HCT116 (cell line): ENCODE results near the gene NPFFR1. TPM values are rescaled to one million over a fixed set of nuclear protein-coding genes. Genes with fewer than 3 reads are reported as not detected.

Experiments used
- ATAC-seq: fragments of 200-7000 bp; cut with Tn5 transposase; 2 replicates; pipeline ENCODE4 v1.9.1; 2020; ENCODE audit warnings: mild to moderate bottlenecking, moderate library complexity
- BruUV-seq: library from RNA; stranded (reverse); fragments of 400-500 nt; replicated peaks from 2 replicates; lab custom pipeline; 2021; lab: Mats Ljungman, UMichigan
- CTCF ChIA-PET: fragments of 300-600 bp; sonication (Branson Sonifier 250); formaldehyde crosslinking; loops from one replicate; lab custom pipeline; 2021; ENCODE audit warnings: antibody characterized with exemption; lab: Charles Lee
- POLR2A ChIA-PET: fragments of 300-600, 350-600 bp; sonication (Branson Sonifier 250); formaldehyde crosslinking; loops from one replicate; lab custom pipeline; 2021; ENCODE audit warnings: antibody characterized with exemption; lab: Charles Lee
- RAD21 ChIA-PET, 2 experiments: fragments of 300-600 bp; sonication (Branson Sonifier 250); formaldehyde crosslinking; loops; one replicate each; lab custom pipeline; 2023; ENCODE audit warnings: low total read pairs in 2 of 2; ENCODE audit not compliant: uncharacterized antibody in 2 of 2, unreplicated experiment in 2 of 2, low non-redundant PET in 1 of 2; lab: Charles Lee
- DNase-seq: peaks from one replicate; pipeline ENCODE4 v3.0.0-alpha.2; 2010; ENCODE audit warnings: low read depth, low spot score
- H2AFZ ChIP-seq: fragments of 200-600 bp; shearing (Covaris generic), sonication (generic); 2 replicates; pipeline ENCODE4 v1.6.1; 2017; ENCODE audit warnings: low read depth, mixed run types, mixed read lengths, antibody characterized with exemption, low read length; ENCODE audit not compliant: poor library complexity, severe bottlenecking
- H3K27ac ChIP-seq: 2 replicates; pipeline ENCODE4 v1.5.1; 2012; ENCODE audit warnings: low read depth, low read length
- H3K27me3 ChIP-seq: fragments of 200-600 bp; sonication (generic); 2 replicates; pipeline ENCODE4 v1.6.1; 2016; ENCODE audit warnings: mixed run types, low read length, mixed read lengths; ENCODE audit not compliant: insufficient read depth
- H3K36me3 ChIP-seq, 2 experiments: fragments of 200-500 bp in 1 of 2; fragments of 200-600 bp in 1 of 2; sonication (Bioruptor generic) in 1 of 2; sonication (generic) in 1 of 2; 2 replicates each; pipeline versions ENCODE4 v1.5.1 to v1.6.1; 2014 to 2016; ENCODE audit warnings: low read length in 2 of 2, inconsistent platforms in 1 of 2, mixed read lengths in 1 of 2, mixed run types in 1 of 2; ENCODE audit not compliant: insufficient read depth in 2 of 2, control insufficient read depth in 1 of 2
- H3K4me1 ChIP-seq, 2 experiments: fragments of 200-600 bp in 1 of 2; sonication (generic) in 1 of 2; 2 replicates each; pipeline versions ENCODE4 v1.5.1 to v1.6.1; 2012 to 2017; ENCODE audit warnings: low read length in 2 of 2, inconsistent platforms in 1 of 2, mild to moderate bottlenecking in 1 of 2, mixed read lengths in 1 of 2, mixed run types in 1 of 2, moderate library complexity in 1 of 2; ENCODE audit not compliant: insufficient read depth in 2 of 2, control insufficient read depth in 1 of 2
- H3K4me2 ChIP-seq: fragments of 200-600 bp; sonication (generic); 2 replicates; pipeline ENCODE4 v1.6.1; 2017; ENCODE audit warnings: mixed run types, low read length, mixed read lengths
- H3K4me3 ChIP-seq, 2 experiments: fragments of 200-600 bp in 1 of 2; sonication (generic) in 1 of 2; replicated peaks in 1 of 2; 2 replicates each; pipeline ENCODE4 v1.5.1; 2011 to 2016; ENCODE audit warnings: low read length in 2 of 2, control low read depth in 1 of 2, low read depth in 1 of 2, mild to moderate bottlenecking in 1 of 2, mixed read lengths in 1 of 2, mixed run types in 1 of 2
- H3K79me2 ChIP-seq: fragments of 200-600 bp; sonication (generic); 2 replicates; pipeline ENCODE4 v1.6.1; 2017; ENCODE audit warnings: mild to moderate bottlenecking, mixed run types, low read length, moderate library complexity, mixed read lengths; ENCODE audit not compliant: insufficient read depth
- H3K9ac ChIP-seq: fragments of 200-600 bp; sonication (generic); 2 replicates; pipeline ENCODE4 v1.6.1; 2016; ENCODE audit warnings: low read length, mixed read lengths
- H3K9me2 ChIP-seq: fragments of 200-600 bp; sonication (generic), shearing (Covaris generic); 2 replicates; pipeline ENCODE4 v1.6.1; 2017; ENCODE audit warnings: mixed run types, mild to moderate bottlenecking, moderate library complexity; ENCODE audit not compliant: insufficient read depth
- H3K9me3 ChIP-seq, 2 experiments: fragments of 200-500 bp in 1 of 2; fragments of 200-600 bp in 1 of 2; sonication (Bioruptor generic) in 1 of 2; sonication (generic) in 1 of 2; 2 replicates each; pipeline ENCODE4 v1.6.1; 2014 to 2017; ENCODE audit warnings: low read length in 2 of 2, mixed read lengths in 2 of 2, inconsistent platforms in 1 of 2, low read depth in 1 of 2, mild to moderate bottlenecking in 1 of 2, mixed run types in 1 of 2, moderate library complexity in 1 of 2; ENCODE audit not compliant: control insufficient read depth in 1 of 2, insufficient read depth in 1 of 2
- H4K20me1 ChIP-seq: fragments of 200-600 bp; sonication (generic), shearing (Covaris generic); 2 replicates; pipeline ENCODE4 v1.6.1; 2017; ENCODE audit warnings: mixed run types, mild to moderate bottlenecking, moderate library complexity; ENCODE audit not compliant: insufficient read depth
- CTCF ChIP-seq, 3 experiments: fragments of 200-600 bp in 1 of 3; sonication (generic) in 1 of 3; IDR thresholded peaks in 2 of 3; conservative IDR thresholded peaks in 1 of 3; 2 replicates each; pipeline ENCODE4 v1.5.1; 2012 to 2017; ENCODE audit warnings: low read depth in 2 of 3, low read length in 2 of 3, antibody characterized with exemption in 1 of 3, borderline replicate concordance in 1 of 3, control low read depth in 1 of 3, mild to moderate bottlenecking in 1 of 3, mixed read lengths in 1 of 3, mixed run types in 1 of 3, moderate library complexity in 1 of 3; ENCODE audit not compliant: insufficient read depth in 1 of 3
- EGR1 ChIP-seq: IDR thresholded peaks from 2 replicates; pipeline ENCODE4 v1.6.1; 2012; ENCODE audit warnings: low read depth
- ELF1 ChIP-seq: IDR thresholded peaks from 2 replicates; pipeline ENCODE4 v1.6.1; 2012; ENCODE audit warnings: low read depth, borderline replicate concordance
- EZH2 ChIP-seq: fragments of 200-600 bp; sonication (generic); IDR thresholded peaks from 2 replicates; pipeline ENCODE4 v1.6.1; 2017; ENCODE audit warnings: antibody characterized with exemption, mixed run types
- SP1 ChIP-seq: IDR thresholded peaks from 2 replicates; pipeline ENCODE4 v1.6.1; 2012; ENCODE audit warnings: low read depth
- YY1 ChIP-seq: IDR thresholded peaks from 2 replicates; pipeline ENCODE4 v1.6.1; 2011; ENCODE audit warnings: low read length, low read depth, moderate library complexity, mild to moderate bottlenecking; ENCODE audit not compliant: insufficient replicate concordance; ENCODE audit errors: extremely low read depth
- ZFX ChIP-seq: fragments of 450-650 bp; IDR thresholded peaks from 2 replicates; pipeline ENCODE4 v1.6.1; 2017
- intact Hi-C: fragments of 100-400 bp; cut with micrococcal nuclease; formaldehyde crosslinking; loops from 2 replicates; pipeline ENCODE4 v1.10.0; 2022
- total RNA-seq: library from RNA; stranded (reverse); gene quantifications from one replicate; pipeline ENCODE4 v1.2.1, GENCODE V29; 2021; ENCODE audit not compliant: unreplicated experiment

The NPFFR1 gene
- total RNA-seq, 1 experiment from 2014 or later = 0.02 TPM

- DNase-seq (no peak), ATAC-seq (no peak)
- TF ChIP-seq EGR1 (no peak), EZH2 (no peak), CTCF (IDR thresholded peaks at IDR 0.05 in 2 of 3, conservative IDR thresholded peaks at IDR 0.05 in 1 of 3; ENCODE audit: borderline replicate concordance in 1 of 3, insufficient read depth in 1 of 3, low read depth in 2 of 3, low read length in 2 of 3) (no peak), ZFX (no peak), ELF1 (no peak)
- Histone ChIP-seq H3K27me3 (no peaks in the 10 kb centered on the region), H3K4me3 (no peak overlapping the region), H3K27ac (no peak overlapping the region), H3K9ac (no peak overlapping the region), H3K9me2 (no peaks in the 10 kb centered on the region), H3K79me2 (no peaks in the 10 kb centered on the region), H3K4me2 (no peak overlapping the region), H3K36me3 (0 out of 4 replicates have a peak, but pooled peaks cover 0 to 5% of the 10 kb centered on the region in 2 experiments), H2AFZ (no peak overlapping the region), H3K4me1 (peaks cover 0 to 14% of the 10 kb centered on the region in 2 experiments; a peak in 2 of 4 replicates), H4K20me1 (no peaks in the 10 kb centered on the region), H3K9me3 (no peaks in the 10 kb centered on the region)
- POLR2A ChIA-PET = no interaction called here
- no TSS peak for BruUV-seq
- RAD21 ChIA-PET = no interaction called here
- intact Hi-C loops = no loop called here
- CTCF ChIA-PET = no interaction called here
Measured at GRCh38 chr10:70321897-70322890, 38.4 kb upstream of the NPFFR1 start.

GRCh38 chr10:70321233-70321632 lies 37.4 kb upstream of the NPFFR1 start:
- CTCF ChIA-PET = no interaction called here
- Histone ChIP-seq H3K9me3 (no peaks in the 10 kb centered on the region), H3K4me1 (peaks cover 0 to 7% of the 10 kb centered on the region in 2 experiments; a peak in 2 of 4 replicates), H2AFZ (no peak overlapping the region), H3K9ac (no peak overlapping the region), H3K9me2 (no peaks in the 10 kb centered on the region), H3K4me3 (no peak overlapping the region), H3K4me2 (no peak overlapping the region), H3K79me2 (no peaks in the 10 kb centered on the region), H3K36me3 (0 out of 4 replicates have a peak, but pooled peaks cover 0 to 5% of the 10 kb centered on the region in 2 experiments), H3K27ac (no peak overlapping the region), H4K20me1 (no peaks in the 10 kb centered on the region), H3K27me3 (no peaks in the 10 kb centered on the region)
- TF ChIP-seq SP1 = no peak
- no peak for TF ChIP-seq YY1
- no peak for TF ChIP-seq EGR1
- no peak for TF ChIP-seq CTCF (IDR thresholded peaks at IDR 0.05 in 2 of 3, conservative IDR thresholded peaks at IDR 0.05 in 1 of 3; ENCODE audit: borderline replicate concordance in 1 of 3, insufficient read depth in 1 of 3, low read depth in 2 of 3, low read length in 2 of 3)
- intact Hi-C loops = no loop called here
- POLR2A ChIA-PET = no interaction called here
- RAD21 ChIA-PET = no interaction called here
- no TSS peak for BruUV-seq
- ATAC-seq (no peak), DNase-seq (no peak)
